T47D (cell line): ENCODE results near the gene NF1.
"Not testable (repeated sequence)": the region's sequence is repeated elsewhere in the genome, so short reads cannot be mapped to it uniquely, and the experiment has no call there.

Experiments used
- DNase-seq, 2 experiments: peaks; one replicate each; pipeline versions ENCODE4 v3.0.0 to v3.0.0-alpha.2; 2011 to 2012; ENCODE audit warnings: low read depth in 1 of 2, low spot score in 1 of 2
- JUND ChIP-seq: IDR thresholded peaks from 2 replicates; pipeline ENCODE4 v1.6.1; 2012; ENCODE audit warnings: low read depth
- in situ Hi-C: cut with HindIII; loops from 2 replicates; pipeline ENCODE4 v1.10.0; 2016; ENCODE audit warnings: low sequenced_read_pairs, low pct_unique_long_range_greater_than_20kb

NF1 gene

GRCh38 chr17:31269036-31269577, 174.3 kb downstream of the NF1 start:
- TF ChIP-seq JUND: no peak
- DNase-seq: no peak
- in situ Hi-C loops: no loop called here

- DNase-seq: peak in 1 of 2 experiments; percentile 83
- in situ Hi-C loops: no loop called here
- TF ChIP-seq JUND: no peak
These were observed 174.8 kb downstream of the NF1 start for GRCh38 chr17:31269578-31269983.

GRCh38 chr17:31272236-31272635, 177.5 kb downstream of the NF1 start:
- in situ Hi-C loops: no loop called here
- no peak for DNase-seq
- no peak for TF ChIP-seq JUND

- no peak for TF ChIP-seq JUND
- DNase-seq: no peak
These were observed 178.0 kb downstream of the NF1 start for GRCh38 chr17:31272803-31273202.

GRCh38 chr17:31273516-31273915, 178.7 kb downstream of the NF1 start:
- in situ Hi-C loops: no loop called here
- DNase-seq: no peak
- TF ChIP-seq JUND: no peak

More at GRCh38 chr17:31272803-31273202, 178.0 kb downstream of the NF1 start:
- in situ Hi-C loops: no loop called here

- no peak for TF ChIP-seq JUND
- peak in 1 of 2 experiments; percentile 26 for DNase-seq
- in situ Hi-C loops: no loop called here
These were observed 179.5 kb downstream of the NF1 start for GRCh38 chr17:31274252-31274651.

GRCh38 chr17:31275116-31275515, 180.3 kb downstream of the NF1 start:
- no peak for DNase-seq
- TF ChIP-seq JUND: no peak
- in situ Hi-C loops: no loop called here

GRCh38 chr17:31279401-31279800, 184.6 kb downstream of the NF1 start:
- no peak for DNase-seq
- no peak for TF ChIP-seq JUND
- in situ Hi-C loops: no loop called here

- in situ Hi-C loops: no loop called here
- no peak for TF ChIP-seq JUND
- DNase-seq: no peak
These were observed 186.3 kb downstream of the NF1 start for GRCh38 chr17:31281061-31281460.

GRCh38 chr17:31283841-31284240, 189.1 kb downstream of the NF1 start:
- DNase-seq: no peak
- no peak for TF ChIP-seq JUND
- in situ Hi-C loops: no loop called here

- TF ChIP-seq JUND: no peak
- in situ Hi-C loops: no loop called here
- no peak for DNase-seq
These were observed 191.8 kb downstream of the NF1 start for GRCh38 chr17:31286587-31286986.

GRCh38 chr17:31287932-31288331, 193.2 kb downstream of the NF1 start:
- DNase-seq, in situ Hi-C loops: not testable (repeated sequence)

- in situ Hi-C loops: no loop called here
- DNase-seq: no peak
- no peak for TF ChIP-seq JUND
These were observed 195.0 kb downstream of the NF1 start for GRCh38 chr17:31289790-31290189.

- in situ Hi-C loops: no loop called here
- TF ChIP-seq JUND: no peak
These were observed 197.0 kb downstream of the NF1 start for GRCh38 chr17:31291820-31292219.

More at GRCh38 chr17:31291820-31292219, 197.0 kb downstream of the NF1 start:
- no peak for DNase-seq
